Liver (tissue), 9 donors: ENCODE results near the gene PADI3. TPM values are rescaled to one million over a fixed set of nuclear protein-coding genes. Genes with fewer than 3 reads are reported as not detected.

ENCODE experiments used
- DNase-seq: peaks from one replicate; pipeline ENCODE4 v3.0.0-alpha.2; 2017; ENCODE audit warnings: low spot score
- H3K27ac ChIP-seq, 2 donors: one replicate each; pipeline ENCODE4 v1.7.0; 2013; ENCODE audit warnings: inconsistent platforms in 2 of 2, low read length in 2 of 2, control low read depth in 1 of 2, low read depth in 1 of 2, mild to moderate bottlenecking in 1 of 2
- H3K27me3 ChIP-seq, 4 donors: one replicate each; pipeline versions ENCODE4 v1.6.1 to v1.7.0; 2013; ENCODE audit warnings: low read length in 3 of 4, inconsistent platforms in 1 of 4, mild to moderate bottlenecking in 1 of 4, moderate library complexity in 1 of 4; ENCODE audit not compliant: control insufficient read depth in 4 of 4, insufficient read depth in 4 of 4
- H3K36me3 ChIP-seq, 4 donors: one replicate each; pipeline versions ENCODE4 v1.6.1 to v1.7.0; 2013; ENCODE audit warnings: low read length in 3 of 4, mild to moderate bottlenecking in 3 of 4, low read depth in 1 of 4, moderate library complexity in 1 of 4; ENCODE audit not compliant: control insufficient read depth in 4 of 4, insufficient read depth in 3 of 4
- H3K4me1 ChIP-seq, 4 donors: one replicate each; pipeline versions ENCODE4 v1.6.1 to v1.7.0; 2013; ENCODE audit warnings: low read length in 3 of 4, mild to moderate bottlenecking in 3 of 4, moderate library complexity in 1 of 4; ENCODE audit not compliant: control insufficient read depth in 4 of 4, insufficient read depth in 4 of 4
- H3K4me3 ChIP-seq, 3 donors: one replicate each; pipeline versions ENCODE4 v1.6.1 to v1.7.0; 2013; ENCODE audit warnings: low read length in 3 of 3, control low read depth in 1 of 3, low read depth in 1 of 3, mild to moderate bottlenecking in 1 of 3
- H3K9ac ChIP-seq, 2 donors: one replicate each; pipeline ENCODE4 v1.7.0; 2013; ENCODE audit warnings: low read length in 2 of 2, mild to moderate bottlenecking in 2 of 2, moderate library complexity in 2 of 2, control low read depth in 1 of 2, low read depth in 1 of 2
- H3K9me3 ChIP-seq, 4 donors: one replicate each; pipeline versions ENCODE4 v1.6.1 to v1.7.0; 2013; ENCODE audit warnings: low read length in 3 of 4; ENCODE audit not compliant: control insufficient read depth in 4 of 4
- ATF3 ChIP-seq: IDR thresholded peaks from 2 replicates; pipeline ENCODE4 v1.6.1; 2016; ENCODE audit warnings: antibody characterized with exemption
- EGR1 ChIP-seq, 2 donors: IDR thresholded peaks; 2 replicates each; pipeline ENCODE4 v1.6.1; 2016 to 2018; ENCODE audit warnings: antibody characterized with exemption in 2 of 2, low read depth in 2 of 2
- FOXA1 ChIP-seq: IDR thresholded peaks from 2 replicates; pipeline ENCODE4 v1.6.1; 2016; ENCODE audit warnings: antibody characterized with exemption
- FOXA2 ChIP-seq: IDR thresholded peaks from 2 replicates; pipeline ENCODE4 v1.6.1; 2016; ENCODE audit warnings: antibody characterized with exemption
- GABPA ChIP-seq, 2 donors: IDR thresholded peaks in 1 of 2; conservative IDR thresholded peaks in 1 of 2; 2 replicates each; pipeline ENCODE4 v1.6.1; 2016; ENCODE audit warnings: antibody characterized with exemption in 2 of 2, mild to moderate bottlenecking in 1 of 2, moderate library complexity in 1 of 2
- HNF4A ChIP-seq, 2 donors: conservative IDR thresholded peaks; 2 replicates each; pipeline ENCODE4 v1.6.1; 2016; ENCODE audit warnings: antibody characterized with exemption in 2 of 2, mild to moderate bottlenecking in 2 of 2
- HNF4G ChIP-seq: IDR thresholded peaks from 2 replicates; pipeline ENCODE4 v1.6.1; 2016; ENCODE audit warnings: antibody characterized with exemption
- JUND ChIP-seq, 2 donors: IDR thresholded peaks; 2 replicates each; pipeline ENCODE4 v1.6.1; 2016; ENCODE audit warnings: antibody characterized with exemption in 2 of 2
- NR2F2 ChIP-seq: IDR thresholded peaks from 2 replicates; pipeline ENCODE4 v1.6.1; 2016; ENCODE audit warnings: antibody characterized with exemption
- RAD21 ChIP-seq, 2 donors: IDR thresholded peaks; 2 replicates each; pipeline ENCODE4 v1.6.1; 2016; ENCODE audit warnings: antibody characterized with exemption in 2 of 2, mild to moderate bottlenecking in 2 of 2
- RXRA ChIP-seq, 2 donors: IDR thresholded peaks; 2 replicates each; pipeline ENCODE4 v1.6.1; 2017 to 2018; ENCODE audit warnings: antibody characterized with exemption in 2 of 2, mild to moderate bottlenecking in 1 of 2
- SP1 ChIP-seq: IDR thresholded peaks from 2 replicates; pipeline ENCODE4 v1.6.1; 2018; ENCODE audit warnings: antibody characterized with exemption, mild to moderate bottlenecking
- TAF1 ChIP-seq: conservative IDR thresholded peaks from 2 replicates; pipeline ENCODE4 v1.6.1; 2016; ENCODE audit warnings: antibody characterized with exemption, mild to moderate bottlenecking
- WGBS: extraction: QIAGEN DNeasy Blood & Tissue Kit; methylation state at CpG from one replicate; pipeline ENCODE4 v1.1.7; 2013; 5-methylcytosine and 5-hydroxymethylcytosine counted together
- polyA plus RNA-seq, 2 donors: library from polyadenylated mRNA; stranded (reverse) in 1 of 2; unstranded in 1 of 2; fragments of 200-250 nt in 1 of 2; fragments of >200 nt in 1 of 2; fragmentation: Nextera tagmentation in 1 of 2; extraction: Ambion mirVana in 1 of 2; gene quantifications; one replicate each; pipeline versions ENCODE4 v1.2.1 to v1.2.3, GENCODE V29; 2013 to 2015
- total RNA-seq, 2 donors: library from RNA; depleted of rRNA; stranded (reverse); fragments of >200 nt; gene quantifications; one replicate each; pipeline ENCODE4 v1.2.3, GENCODE V29; 2014
- TF ChIP-seq, protein P1 (sequence below): IDR thresholded peaks from 2 replicates; pipeline ENCODE4 v1.6.1; 2016; ENCODE audit warnings: antibody characterized with exemption, mild to moderate bottlenecking
- TF ChIP-seq, protein P2 (sequence below): fragments of 150-350 bp; IDR thresholded peaks from 2 replicates; pipeline ENCODE4 v1.5.1; 2017; ENCODE audit warnings: improper control_type of control experiment, low read depth, low read length; ENCODE audit not compliant: missing input control
- TF ChIP-seq, protein P3 (sequence below): IDR thresholded peaks from 2 replicates; pipeline ENCODE4 v1.6.1; 2016; ENCODE audit warnings: antibody characterized with exemption
- donor health status: healthy.
- donor health status: healthy.
- donor health status: healthy.
- donor health status: healthy.
- donor health status: healthy.

PADI3 gene
- total and polyA plus RNA-seq, 4 donors, result not detected

GRCh38 chr1:17233675-17234320 is 15.1 kb upstream of the PADI3 start (continued):
- TF ChIP-seq, protein P1, sequence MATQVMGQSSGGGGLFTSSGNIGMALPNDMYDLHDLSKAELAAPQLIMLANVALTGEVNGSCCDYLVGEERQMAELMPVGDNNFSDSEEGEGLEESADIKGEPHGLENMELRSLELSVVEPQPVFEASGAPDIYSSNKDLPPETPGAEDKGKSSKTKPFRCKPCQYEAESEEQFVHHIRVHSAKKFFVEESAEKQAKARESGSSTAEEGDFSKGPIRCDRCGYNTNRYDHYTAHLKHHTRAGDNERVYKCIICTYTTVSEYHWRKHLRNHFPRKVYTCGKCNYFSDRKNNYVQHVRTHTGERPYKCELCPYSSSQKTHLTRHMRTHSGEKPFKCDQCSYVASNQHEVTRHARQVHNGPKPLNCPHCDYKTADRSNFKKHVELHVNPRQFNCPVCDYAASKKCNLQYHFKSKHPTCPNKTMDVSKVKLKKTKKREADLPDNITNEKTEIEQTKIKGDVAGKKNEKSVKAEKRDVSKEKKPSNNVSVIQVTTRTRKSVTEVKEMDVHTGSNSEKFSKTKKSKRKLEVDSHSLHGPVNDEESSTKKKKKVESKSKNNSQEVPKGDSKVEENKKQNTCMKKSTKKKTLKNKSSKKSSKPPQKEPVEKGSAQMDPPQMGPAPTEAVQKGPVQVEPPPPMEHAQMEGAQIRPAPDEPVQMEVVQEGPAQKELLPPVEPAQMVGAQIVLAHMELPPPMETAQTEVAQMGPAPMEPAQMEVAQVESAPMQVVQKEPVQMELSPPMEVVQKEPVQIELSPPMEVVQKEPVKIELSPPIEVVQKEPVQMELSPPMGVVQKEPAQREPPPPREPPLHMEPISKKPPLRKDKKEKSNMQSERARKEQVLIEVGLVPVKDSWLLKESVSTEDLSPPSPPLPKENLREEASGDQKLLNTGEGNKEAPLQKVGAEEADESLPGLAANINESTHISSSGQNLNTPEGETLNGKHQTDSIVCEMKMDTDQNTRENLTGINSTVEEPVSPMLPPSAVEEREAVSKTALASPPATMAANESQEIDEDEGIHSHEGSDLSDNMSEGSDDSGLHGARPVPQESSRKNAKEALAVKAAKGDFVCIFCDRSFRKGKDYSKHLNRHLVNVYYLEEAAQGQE, result no peak
- TF ChIP-seq SP1, result no peak

- TF ChIP-seq SP1, result no peak
- no peak for TF ChIP-seq FOXA1
- no peak for TF ChIP-seq ATF3
- 91% methylated on average over 1 of the region's 1 CpG for WGBS
- H3K9ac ChIP-seq, result no peak overlapping the region
These were observed 14.5 kb upstream of the PADI3 start for GRCh38 chr1:17234405-17234804.

GRCh38 chr1:17235135-17235885 is 13.6 kb upstream of the PADI3 start:
- no peak for DNase-seq
- 87% methylated on average over 9 of the region's 9 CpGs for WGBS

More at GRCh38 chr1:17234405-17234804, 14.5 kb upstream of the PADI3 start:
- H3K36me3 ChIP-seq, result no peaks in the 10 kb centered on the region
- H3K27ac ChIP-seq, result no peak overlapping the region
- peaks cover 0 to 8% (median 3%) of the 10 kb centered on the region in 4 donors for H3K4me1 ChIP-seq
- no peak overlapping the region for H3K4me3 ChIP-seq
- H3K9me3 ChIP-seq, result no peaks in the 10 kb centered on the region
- no peak for DNase-seq
- no peaks in the 10 kb centered on the region for H3K27me3 ChIP-seq

DNA sequence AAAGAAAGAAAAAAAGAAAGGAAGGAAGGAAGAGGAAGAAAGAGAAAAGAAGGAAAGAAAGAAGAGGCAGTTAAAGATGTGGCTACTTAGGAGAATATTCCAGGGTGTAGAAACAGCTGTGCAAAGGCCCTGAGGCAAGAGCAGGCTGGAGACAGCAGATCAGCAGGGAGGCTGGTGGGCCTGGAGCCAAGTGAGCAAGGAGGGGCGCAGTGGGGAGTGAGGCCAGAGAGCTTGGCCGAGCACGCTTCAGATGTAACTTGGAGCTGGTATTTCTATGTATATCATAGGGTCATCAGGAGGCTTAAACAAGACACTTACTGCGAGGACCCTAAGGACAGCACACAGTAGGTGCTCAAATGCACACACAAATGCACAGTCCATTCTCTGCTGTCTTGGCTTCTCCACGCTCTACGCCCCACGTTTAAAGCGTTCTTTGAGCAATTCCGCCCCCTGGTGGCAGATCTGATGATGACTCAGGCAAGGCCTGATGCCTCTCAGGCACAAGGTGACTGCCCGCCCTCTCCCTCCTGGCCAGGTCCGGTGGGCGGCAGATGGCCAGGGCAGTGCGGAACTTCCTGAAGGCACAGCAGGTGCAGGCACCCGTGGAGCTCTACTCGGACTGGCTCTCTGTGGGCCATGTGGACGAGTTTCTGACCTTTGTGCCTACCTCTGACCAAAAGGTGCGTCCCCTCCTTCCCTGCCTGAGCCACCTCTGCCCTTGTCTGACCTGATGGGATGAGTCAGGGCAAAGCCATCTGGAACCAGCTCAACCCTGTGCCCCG is 11.9 kb upstream of the PADI3 start:
- no peaks in the 10 kb centered on the region for H3K27me3 ChIP-seq
- H3K36me3 ChIP-seq, result no peaks in the 10 kb centered on the region
- H3K4me3 ChIP-seq, result no peak overlapping the region
- H3K4me1 ChIP-seq, result peaks cover 0 to 8% (median 3%) of the 10 kb centered on the region in 4 donors
- DNase-seq, result peak; percentile 86
- no peaks in the 10 kb centered on the region for H3K9me3 ChIP-seq
- no peak overlapping the region for H3K9ac ChIP-seq
- no peak overlapping the region for H3K27ac ChIP-seq
- 17% methylated on average over 18 of the region's 18 CpGs for WGBS
- TF ChIP-seq FOXA2, result no peak
- peak; percentile 87 for TF ChIP-seq ATF3
- peak; percentile 92 to 97 for TF ChIP-seq RXRA (IDR thresholded peaks at IDR 0.05)
- TF ChIP-seq JUND (IDR thresholded peaks at IDR 0.05), result peak; percentile 93 to 94
- TF ChIP-seq RAD21 (IDR thresholded peaks at IDR 0.05), result peak; percentile 86 to 93
- TF ChIP-seq SP1, result peak; percentile 76
- TF ChIP-seq EGR1 (IDR thresholded peaks at IDR 0.05; ENCODE audit: low read depth in 2 of 2), result no peak
- TF ChIP-seq, protein P2, sequence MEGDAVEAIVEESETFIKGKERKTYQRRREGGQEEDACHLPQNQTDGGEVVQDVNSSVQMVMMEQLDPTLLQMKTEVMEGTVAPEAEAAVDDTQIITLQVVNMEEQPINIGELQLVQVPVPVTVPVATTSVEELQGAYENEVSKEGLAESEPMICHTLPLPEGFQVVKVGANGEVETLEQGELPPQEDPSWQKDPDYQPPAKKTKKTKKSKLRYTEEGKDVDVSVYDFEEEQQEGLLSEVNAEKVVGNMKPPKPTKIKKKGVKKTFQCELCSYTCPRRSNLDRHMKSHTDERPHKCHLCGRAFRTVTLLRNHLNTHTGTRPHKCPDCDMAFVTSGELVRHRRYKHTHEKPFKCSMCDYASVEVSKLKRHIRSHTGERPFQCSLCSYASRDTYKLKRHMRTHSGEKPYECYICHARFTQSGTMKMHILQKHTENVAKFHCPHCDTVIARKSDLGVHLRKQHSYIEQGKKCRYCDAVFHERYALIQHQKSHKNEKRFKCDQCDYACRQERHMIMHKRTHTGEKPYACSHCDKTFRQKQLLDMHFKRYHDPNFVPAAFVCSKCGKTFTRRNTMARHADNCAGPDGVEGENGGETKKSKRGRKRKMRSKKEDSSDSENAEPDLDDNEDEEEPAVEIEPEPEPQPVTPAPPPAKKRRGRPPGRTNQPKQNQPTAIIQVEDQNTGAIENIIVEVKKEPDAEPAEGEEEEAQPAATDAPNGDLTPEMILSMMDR, result peak; percentile 87
- peak; percentile 83 to 86 for TF ChIP-seq HNF4A (conservative IDR thresholded peaks at IDR 0.05)
- no peak for TF ChIP-seq TAF1
- peak in 1 of 2 donors; percentile 38 for TF ChIP-seq GABPA (IDR thresholded peaks at IDR 0.05 in 1 of 2, conservative IDR thresholded peaks at IDR 0.05 in 1 of 2)
- TF ChIP-seq HNF4G, result peak; percentile 33
- TF ChIP-seq FOXA1, result no peak
- TF ChIP-seq NR2F2, result peak; percentile 58
- TF ChIP-seq, protein P3, sequence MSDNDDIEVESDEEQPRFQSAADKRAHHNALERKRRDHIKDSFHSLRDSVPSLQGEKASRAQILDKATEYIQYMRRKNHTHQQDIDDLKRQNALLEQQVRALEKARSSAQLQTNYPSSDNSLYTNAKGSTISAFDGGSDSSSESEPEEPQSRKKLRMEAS, result no peak

More at GRCh38 chr1:17235135-17235885, 13.6 kb upstream of the PADI3 start:
- TF ChIP-seq JUND (IDR thresholded peaks at IDR 0.05), result no peak
- TF ChIP-seq RAD21 (IDR thresholded peaks at IDR 0.05), result no peak
- no peak for TF ChIP-seq RXRA (IDR thresholded peaks at IDR 0.05)
- TF ChIP-seq HNF4G, result no peak
- TF ChIP-seq FOXA1, result no peak
- no peak for TF ChIP-seq SP1
- Histone ChIP-seq H3K4me3 (no peak overlapping the region), H3K4me1 (peaks cover 0 to 8% (median 3%) of the 10 kb centered on the region in 4 donors), H3K36me3 (no peaks in the 10 kb centered on the region), H3K9me3 (no peaks in the 10 kb centered on the region), H3K9ac (no peak overlapping the region), H3K27ac (no peak overlapping the region), H3K27me3 (no peaks in the 10 kb centered on the region)
